ENCODE data around the gene STK40. TPM values are rescaled to one million over a fixed set of nuclear protein-coding genes. Genes with fewer than 3 reads are reported as not detected.

STK40 gene
- total RNA-seq, 1 experiment from 2014 or later, result 14.4 TPM

- peak overlapping the region; percentile 67 for H2AFZ ChIP-seq (ENCODE audit: low read length)
- H3K79me2 ChIP-seq (ENCODE audit: low read length), result no peaks in the 10 kb centered on the region
- H3K36me3 ChIP-seq (ENCODE audit: low read depth, low read length), result no peaks in the 10 kb centered on the region
- H3K4me3 ChIP-seq (ENCODE audit: low read length), result peak overlapping the region; percentile 79
- no peaks in the 10 kb centered on the region for H3K9me3 ChIP-seq (ENCODE audit: low read length)
- BruUV-seq (replicated peaks), result no TSS peak
- no peaks in the 10 kb centered on the region for H3K9me2 ChIP-seq (replicated peaks; ENCODE audit: low read length)
- intact Hi-C loops (cut with micrococcal nuclease), result no loop called here
- ATAC-seq (peak; percentile 71), DNase-seq (no peak)
- peaks cover 22% of the 10 kb centered on the region for H3K4me1 ChIP-seq (ENCODE audit: insufficient read depth, low read length)
- CTCF ChIA-PET, result no interaction called here
- H4K20me1 ChIP-seq (ENCODE audit: low read length), result no peaks in the 10 kb centered on the region
- TF ChIP-seq EZH2 (IDR thresholded peaks at IDR 0.05; ENCODE audit: low read length, unreplicated experiment), result no peak
- POLR2A ChIA-PET (ENCODE audit: unreplicated experiment), result no interaction called here
- no peaks in the 10 kb centered on the region for H3F3A ChIP-seq (ENCODE audit: low read length, unreplicated experiment)
- H3K27ac ChIP-seq (ENCODE audit: low read length), result no peak overlapping the region
- H3K4me2 ChIP-seq (ENCODE audit: low read length), result peak overlapping the region; percentile 95
- H3K27me3 ChIP-seq (ENCODE audit: low read length), result no peaks in the 10 kb centered on the region
- H3K9ac ChIP-seq (ENCODE audit: low read length), result peak overlapping the region; percentile 46; the same call in 1 of the 2 replicates
These were observed 62.7 kb downstream of the STK40 start for GRCh38 chr1:36322786-36323635.

GRCh38 chr1:36322041-36322785 is 63.5 kb downstream of the STK40 start:
- POLR2A ChIA-PET (ENCODE audit: unreplicated experiment), result no interaction called here
- ATAC-seq (no peak), DNase-seq (no peak)
- no peaks in the 10 kb centered on the region for H3K36me3 ChIP-seq (ENCODE audit: low read depth, low read length)
- H3K4me1 ChIP-seq (ENCODE audit: insufficient read depth, low read length), result peaks cover 16% of the 10 kb centered on the region
- intact Hi-C loops (cut with micrococcal nuclease), result no loop called here
- H3K9me3 ChIP-seq (ENCODE audit: low read length), result no peaks in the 10 kb centered on the region
- CTCF ChIA-PET, result interaction anchor here (0.6 kb wide), 1 partner anchor 22 kb away, joined by 3 read pairs; no protein-coding TSS in a partner anchor
- H4K20me1 ChIP-seq (ENCODE audit: low read length), result no peaks in the 10 kb centered on the region
- H3K4me3 ChIP-seq (ENCODE audit: low read length), result no peak overlapping the region
- TF ChIP-seq EZH2phosphoT487 (IDR thresholded peaks at IDR 0.05; ENCODE audit: borderline replicate concordance, low read length) (no peak), CTCF (conservative IDR thresholded peaks at IDR 0.05; ENCODE audit: low read depth, low read length) (no peak), EZH2 (IDR thresholded peaks at IDR 0.05; ENCODE audit: low read length, unreplicated experiment) (no peak)
- H3F3A ChIP-seq (ENCODE audit: low read length, unreplicated experiment), result no peaks in the 10 kb centered on the region
- no peaks in the 10 kb centered on the region for H3K9me2 ChIP-seq (replicated peaks; ENCODE audit: low read length)
- H3K79me2 ChIP-seq (ENCODE audit: low read length), result no peaks in the 10 kb centered on the region
- H3K9ac ChIP-seq (ENCODE audit: low read length), result no peak overlapping the region
- H2AFZ ChIP-seq (ENCODE audit: low read length), result no peak overlapping the region
- BruUV-seq (replicated peaks), result TSS peak; percentile 36
- no peak overlapping the region for H3K27ac ChIP-seq (ENCODE audit: low read length)
- peak overlapping the region; percentile 95; the same call in 1 of the 2 replicates for H3K4me2 ChIP-seq (ENCODE audit: low read length)
- no peaks in the 10 kb centered on the region for H3K27me3 ChIP-seq (ENCODE audit: low read length)

- Histone ChIP-seq H3K9me3 (ENCODE audit: low read length) (no peaks in the 10 kb centered on the region), H3K36me3 (ENCODE audit: low read depth, low read length) (no peaks in the 10 kb centered on the region), H3K9me2 (replicated peaks; ENCODE audit: low read length) (no peaks in the 10 kb centered on the region), H3K27me3 (ENCODE audit: low read length) (no peaks in the 10 kb centered on the region), H3K27ac (ENCODE audit: low read length) (no peak overlapping the region), H2AFZ (ENCODE audit: low read length) (no peak overlapping the region), H4K20me1 (ENCODE audit: low read length) (no peaks in the 10 kb centered on the region), H3K9ac (ENCODE audit: low read length) (no peak overlapping the region), H3F3A (ENCODE audit: low read length, unreplicated experiment) (no peaks in the 10 kb centered on the region), H3K4me2 (ENCODE audit: low read length) (no peak overlapping the region), H3K4me3 (ENCODE audit: low read length) (no peak overlapping the region), H3K4me1 (ENCODE audit: insufficient read depth, low read length) (peaks cover 9% of the 10 kb centered on the region), H3K79me2 (ENCODE audit: low read length) (no peaks in the 10 kb centered on the region)
- no TSS peak for BruUV-seq (replicated peaks)
- ChIA-PET POLR2A (ENCODE audit: unreplicated experiment) (no interaction called here), CTCF (interaction anchor here (0.6 kb wide), 1 partner anchor 21 kb away, joined by 3 read pairs; no protein-coding TSS in a partner anchor)
- ATAC-seq, result no peak
- DNase-seq, result no peak
- TF ChIP-seq EZH2phosphoT487 (IDR thresholded peaks at IDR 0.05; ENCODE audit: borderline replicate concordance, low read length) (no peak), EZH2 (IDR thresholded peaks at IDR 0.05; ENCODE audit: low read length, unreplicated experiment) (no peak), CTCF (conservative IDR thresholded peaks at IDR 0.05; ENCODE audit: low read depth, low read length) (no peak)
- intact Hi-C loops (cut with micrococcal nuclease), result no loop called here
These were observed 64.4 kb downstream of the STK40 start for GRCh38 chr1:36321119-36321951.

All from PC-3 (cell line).